Spleen (tissue), 11 donors: Measurements from ENCODE around the gene FERD3L. TPM values are rescaled to one million over a fixed set of nuclear protein-coding genes. Genes with fewer than 3 reads are reported as not detected.

Experiments
- DNase-seq: peaks from one replicate; pipeline ENCODE4 v3.0.0-alpha.2; 2020
- H3K27ac ChIP-seq, 8 donors: fragments of 200-600 bp; sonication (generic) in 7 of 8; 1 replicate in 4 of 8; 2 replicates in 4 of 8; pipeline versions ENCODE4 v1.5.0 to v1.8.0; 2016 to 2021; ENCODE audit warnings: inconsistent platforms in 4 of 8, mild to moderate bottlenecking in 4 of 8, moderate library complexity in 1 of 8
- H3K27me3 ChIP-seq, 7 donors: fragments of 200-600 bp; sonication (generic) in 6 of 7; replicated peaks in 1 of 7; 1 replicate in 4 of 7; 2 replicates in 3 of 7; pipeline versions ENCODE4 v1.5.0 to v1.8.0; 2016 to 2021; ENCODE audit warnings: inconsistent platforms in 3 of 7, mild to moderate bottlenecking in 1 of 7
- H3K36me3 ChIP-seq, 6 donors: fragments of 200-600 bp; sonication (generic) in 5 of 6; 1 replicate in 4 of 6; 2 replicates in 2 of 6; pipeline versions ENCODE4 v1.5.0 to v1.8.0; 2016 to 2021; ENCODE audit warnings: inconsistent platforms in 2 of 6
- H3K4me1 ChIP-seq, 6 donors: fragments of 200-600 bp; sonication (generic) in 5 of 6; 1 replicate in 3 of 6; 2 replicates in 3 of 6; pipeline versions ENCODE4 v1.5.0 to v1.8.0; 2016 to 2021; ENCODE audit warnings: inconsistent platforms in 3 of 6
- H3K4me3 ChIP-seq, 8 donors: fragments of 200-600 bp; sonication (generic) in 7 of 8; 1 replicate in 4 of 8; 2 replicates in 4 of 8; pipeline versions ENCODE4 v1.5.0 to v1.8.0; 2016 to 2021; ENCODE audit warnings: inconsistent platforms in 4 of 8, mild to moderate bottlenecking in 4 of 8, moderate library complexity in 2 of 8
- H3K9me3 ChIP-seq, 8 donors: fragments of 200-600 bp; sonication (generic) in 7 of 8; 1 replicate in 4 of 8; 2 replicates in 4 of 8; pipeline versions ENCODE4 v1.5.0 to v1.8.0; 2016 to 2021; ENCODE audit warnings: inconsistent platforms in 4 of 8
- CTCF ChIP-seq, 11 experiments: fragments of 200-600 bp in 7 of 11; fragments of 450-650 bp in 4 of 11; sonication (generic) in 4 of 11; IDR thresholded peaks in 8 of 11; conservative IDR thresholded peaks in 3 of 11; 1 replicate in 7 of 11; 2 replicates in 4 of 11; pipeline versions ENCODE4 v1.4.0 to v1.8.0; 2016 to 2021; ENCODE audit warnings: antibody characterized with exemption in 11 of 11, inconsistent platforms in 4 of 11, mild to moderate bottlenecking in 1 of 11
- POLR2A ChIP-seq, 3 donors: fragments of 450-650 bp; IDR thresholded peaks; one replicate each; pipeline ENCODE4 v1.5.1; 2017; ENCODE audit warnings: antibody characterized with exemption in 3 of 3, mild to moderate bottlenecking in 1 of 3
- POLR2AphosphoS5 ChIP-seq, 3 donors: sonication (generic); formaldehyde crosslinking; IDR thresholded peaks; one replicate each; pipeline ENCODE4 v1.5.1; 2017; ENCODE audit warnings: antibody characterized with exemption in 3 of 3
- WGBS, 5 donors: extraction: QIAGEN DNeasy Blood & Tissue Kit in 3 of 5; methylation state at CpG; one replicate each; pipeline versions ENCODE4 v1.1.5 to v1.1.7; 2013 to 2018; 5-methylcytosine and 5-hydroxymethylcytosine counted together
- intact Hi-C: fragments of 100-400 bp; cut with DNase I; formaldehyde crosslinking; loops from one replicate; pipeline ENCODE4 v1.15.0; 2023; ENCODE audit warnings: low total_unique reads
- polyA plus RNA-seq, 3 donors: library from polyadenylated mRNA; stranded (reverse); fragments of 200-250 nt; gene quantifications; one replicate each; pipeline ENCODE4 v1.2.1, GENCODE V29; 2013
- total RNA-seq, 7 donors: library from RNA; depleted of rRNA in 3 of 7; stranded (reverse); fragments of >200 nt in 3 of 7; fragmentation: NEBNext Ultra II Directional in 4 of 7; extraction: Animal tissue kit (Norgen Biotek cat#: 25700) in 4 of 7; gene quantifications; one replicate each; pipeline versions ENCODE4 v1.1.0 to v1.2.1, GENCODE V29; 2016 to 2021
- donor health status: healthy with polysubstance abuse.
- donor health status: DM: no; HTN: no; CAD: no; lungs with moderate emphysema.
- donor health status: DM: no; HTN: no; CAD: no.
- donor health status: Bipolar disorder and iron deficiency.
- donor health status: healthy.
- donor health status: DM: no; HTN: no; CAD: no.
- donor health status: DM: yes; HTN: yes; CAD: no.

FERD3L gene
- total and polyA plus RNA-seq, 10 donors, result not detected

DNA sequence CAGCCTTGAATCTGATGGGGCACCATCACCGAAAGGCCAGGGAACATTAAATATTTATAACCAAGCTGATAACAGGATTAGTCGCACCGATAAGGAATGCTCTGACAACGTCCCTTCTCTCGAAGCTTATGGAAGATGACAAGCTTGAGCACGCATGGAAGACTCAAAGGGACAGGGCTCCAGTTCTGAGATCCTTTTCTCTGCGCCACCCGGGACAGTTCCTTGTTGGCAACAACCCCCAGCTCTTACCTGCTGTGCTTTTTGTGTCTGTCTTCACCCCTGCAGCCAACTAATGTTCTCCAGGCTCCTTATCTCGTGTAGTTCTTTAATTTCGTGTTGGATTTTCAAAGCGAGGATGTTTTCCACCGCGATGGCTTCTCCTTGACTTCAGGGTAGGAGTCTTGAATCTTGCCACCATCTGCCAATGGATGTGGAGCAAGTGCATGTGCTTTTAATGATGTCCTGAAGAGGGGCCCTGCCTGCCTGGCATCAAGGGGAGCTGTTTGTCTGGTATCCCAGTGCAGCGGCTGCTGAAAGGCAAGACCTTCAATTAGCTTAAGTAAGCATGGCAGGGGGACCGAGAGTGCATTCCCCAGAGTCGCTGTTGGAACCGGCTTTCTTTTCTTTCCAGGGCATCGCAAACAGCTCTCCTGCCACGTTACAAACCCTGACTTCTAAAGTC lies 354 bp upstream of the FERD3L start:
- peak overlapping the region in 1 of 8 donors; percentile 46 for H3K4me3 ChIP-seq
- no peaks in the 10 kb centered on the region for H3K36me3 ChIP-seq
- 6 to 10% (median 8%) methylated on average over 18 to 19 of the region's 19 CpGs for WGBS, 5 donors
- peaks cover 0 to 7% (median 0%) of the 10 kb centered on the region in 6 donors for H3K4me1 ChIP-seq
- H3K27me3 ChIP-seq, result peaks cover 5 to 72% (median 47%) of the 10 kb centered on the region in 7 donors
- no peak overlapping the region for H3K27ac ChIP-seq
- no peak for DNase-seq
- intact Hi-C loops, result no loop called here
- H3K9me3 ChIP-seq, result peaks cover 0 to 3% (median 0%) of the 10 kb centered on the region in 8 donors
- TF ChIP-seq CTCF (IDR thresholded peaks at IDR 0.05 in 8 of 11, conservative IDR thresholded peaks at IDR 0.05 in 3 of 11), result no peak
- TF ChIP-seq POLR2AphosphoS5 (IDR thresholded peaks at IDR 0.05), result no peak
- no peak for TF ChIP-seq POLR2A (IDR thresholded peaks at IDR 0.05)

DNA sequence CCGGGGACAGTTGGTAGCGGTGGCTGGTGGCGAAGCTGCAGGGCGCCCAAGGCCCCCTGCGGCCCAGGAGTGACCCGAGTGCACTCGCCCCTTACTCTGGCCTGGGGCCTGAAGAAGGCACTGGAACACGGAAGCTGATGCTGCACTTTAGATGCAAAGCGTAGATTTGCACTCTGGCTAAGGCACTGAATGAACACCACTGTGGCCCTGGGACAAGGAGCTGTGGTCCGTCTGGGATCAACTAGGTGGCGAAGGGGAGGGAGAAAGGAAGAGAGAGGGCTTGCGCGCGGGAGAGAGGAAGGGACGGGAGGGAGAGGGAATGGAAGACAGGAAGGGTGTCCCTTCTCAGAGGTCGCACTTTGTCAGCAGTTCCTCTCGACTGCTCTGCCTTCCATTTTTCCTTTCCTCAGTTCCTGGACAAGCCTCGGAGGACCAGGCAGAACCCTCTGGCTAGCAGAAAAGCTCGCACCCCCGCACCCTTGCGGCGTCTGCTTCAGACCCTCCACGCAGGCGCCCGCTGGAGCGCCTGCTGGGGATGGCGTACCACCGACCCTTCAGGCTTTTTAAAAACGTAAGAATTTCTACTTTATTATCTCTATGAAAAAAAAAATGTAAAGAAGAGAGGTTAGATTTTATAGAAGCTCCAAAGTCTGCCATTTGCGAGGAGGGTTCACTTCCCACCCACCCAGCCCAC lies 1.2 kb downstream of the FERD3L start:
- H3K4me3 ChIP-seq, result peak overlapping the region in 2 of 8 donors; percentile 20 to 46
- H3K27me3 ChIP-seq, result peaks cover 5 to 72% (median 47%) of the 10 kb centered on the region in 7 donors
- H3K36me3 ChIP-seq, result no peaks in the 10 kb centered on the region
- TF ChIP-seq CTCF (IDR thresholded peaks at IDR 0.05 in 8 of 11, conservative IDR thresholded peaks at IDR 0.05 in 3 of 11) (no peak), POLR2AphosphoS5 (IDR thresholded peaks at IDR 0.05) (no peak), POLR2A (IDR thresholded peaks at IDR 0.05) (no peak)
- WGBS, 5 donors, result 4 to 9% (median 5%) methylated on average over 28 to 30 of the region's 30 CpGs
- H3K27ac ChIP-seq, result no peak overlapping the region
- intact Hi-C loops, result no loop called here
- H3K9me3 ChIP-seq, result peaks cover 0 to 3% (median 0%) of the 10 kb centered on the region in 8 donors
- peaks cover 0 to 7% (median 0%) of the 10 kb centered on the region in 6 donors for H3K4me1 ChIP-seq
- DNase-seq, result peak; percentile 41

DNA sequence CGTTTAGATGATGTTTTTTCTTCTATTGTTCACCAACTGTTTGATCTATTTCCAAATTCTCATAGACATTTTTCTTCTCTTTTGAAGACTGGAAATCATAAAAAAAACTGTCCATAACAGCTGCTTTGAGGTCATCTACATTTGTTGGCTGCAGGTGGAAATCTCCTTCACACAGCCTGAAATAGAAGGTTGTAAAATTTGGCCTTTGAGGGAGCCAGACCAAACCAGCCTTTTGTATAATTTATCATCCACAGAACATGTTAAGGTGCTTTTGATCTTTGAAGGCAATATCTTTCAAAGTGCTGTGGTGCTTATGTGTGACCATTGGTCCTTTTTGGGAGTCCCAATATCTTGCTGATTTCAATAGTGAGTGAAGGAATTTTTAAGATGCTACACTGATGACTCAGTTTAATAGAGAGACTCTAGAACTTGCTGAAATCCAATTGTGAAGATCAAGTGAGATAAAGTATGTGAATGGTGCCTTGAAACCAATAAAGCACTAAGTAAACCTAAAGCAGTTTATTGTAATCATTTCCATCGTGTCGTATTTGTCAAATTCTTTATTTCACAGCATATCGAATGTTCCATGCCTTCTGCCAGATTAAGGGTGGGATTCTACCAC lies 5.4 kb downstream of the FERD3L start:
- no peaks in the 10 kb centered on the region for H3K9me3 ChIP-seq
- intact Hi-C loops, result no loop called here
- 84 to 89% (median 86%) methylated on average over 4 of the region's 4 CpGs for WGBS, 5 donors

More for the DNA sequence above, 5.4 kb downstream of the FERD3L start:
- TF ChIP-seq POLR2AphosphoS5 (IDR thresholded peaks at IDR 0.05) (no peak), POLR2A (IDR thresholded peaks at IDR 0.05) (no peak), CTCF (IDR thresholded peaks at IDR 0.05 in 8 of 11, conservative IDR thresholded peaks at IDR 0.05 in 3 of 11) (no peak)
- no peak overlapping the region for H3K27ac ChIP-seq
- no peak for DNase-seq
- H3K36me3 ChIP-seq, result no peaks in the 10 kb centered on the region
- peaks cover 0 to 39% (median 24%) of the 10 kb centered on the region in 7 donors for H3K27me3 ChIP-seq
- no peak overlapping the region for H3K4me3 ChIP-seq
- H3K4me1 ChIP-seq, result peaks cover 0 to 6% (median 0%) of the 10 kb centered on the region in 6 donors
